ENCODE data around the gene RASSF9. TPM values are rescaled to one million over a fixed set of nuclear protein-coding genes. Genes with fewer than 3 reads are reported as not detected.

The RASSF9 gene
- total RNA-seq, 4 donors from 2014 or later: 0.46 to 1.3 (median 0.90) TPM

DNA sequence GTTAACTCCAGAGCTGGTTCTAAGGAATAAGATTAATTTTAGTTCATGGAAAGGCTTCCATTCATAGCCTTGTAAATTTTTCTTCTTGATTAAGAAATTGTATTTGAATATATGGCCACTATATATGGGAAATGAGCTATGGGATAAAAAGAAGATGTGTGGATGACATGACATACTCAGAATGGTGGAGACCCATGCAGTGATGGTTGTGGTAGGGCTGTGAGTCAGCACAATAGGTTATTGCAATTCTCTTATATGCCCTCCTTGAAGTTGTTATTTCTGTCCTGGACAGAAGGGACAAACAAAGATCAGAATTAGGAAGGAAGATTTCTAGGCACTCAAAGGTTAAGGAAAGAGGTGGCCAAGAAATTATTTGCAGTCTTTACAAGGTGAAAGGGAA is 21.5 kb downstream of the RASSF9 start:
- intact Hi-C loops (cut with DNase I; ENCODE audit: low total_unique reads): no loop called here
- no peak overlapping the region for H3K4me3 ChIP-seq
- ATAC-seq: no peak
- in situ Hi-C loops (cut with MboI; ENCODE audit: low sequenced_read_pairs in 4 of 4): no loop called here
- no peak for DNase-seq
- no peaks in the 10 kb centered on the region for H3K36me3 ChIP-seq
- H3K27me3 ChIP-seq: no peaks in the 10 kb centered on the region
- no peaks in the 10 kb centered on the region for H3K4me1 ChIP-seq
- no peaks in the 10 kb centered on the region for H3K9me3 ChIP-seq
- no peak for TF ChIP-seq POLR2A (IDR thresholded peaks at IDR 0.05)
- TF ChIP-seq, protein P1, sequence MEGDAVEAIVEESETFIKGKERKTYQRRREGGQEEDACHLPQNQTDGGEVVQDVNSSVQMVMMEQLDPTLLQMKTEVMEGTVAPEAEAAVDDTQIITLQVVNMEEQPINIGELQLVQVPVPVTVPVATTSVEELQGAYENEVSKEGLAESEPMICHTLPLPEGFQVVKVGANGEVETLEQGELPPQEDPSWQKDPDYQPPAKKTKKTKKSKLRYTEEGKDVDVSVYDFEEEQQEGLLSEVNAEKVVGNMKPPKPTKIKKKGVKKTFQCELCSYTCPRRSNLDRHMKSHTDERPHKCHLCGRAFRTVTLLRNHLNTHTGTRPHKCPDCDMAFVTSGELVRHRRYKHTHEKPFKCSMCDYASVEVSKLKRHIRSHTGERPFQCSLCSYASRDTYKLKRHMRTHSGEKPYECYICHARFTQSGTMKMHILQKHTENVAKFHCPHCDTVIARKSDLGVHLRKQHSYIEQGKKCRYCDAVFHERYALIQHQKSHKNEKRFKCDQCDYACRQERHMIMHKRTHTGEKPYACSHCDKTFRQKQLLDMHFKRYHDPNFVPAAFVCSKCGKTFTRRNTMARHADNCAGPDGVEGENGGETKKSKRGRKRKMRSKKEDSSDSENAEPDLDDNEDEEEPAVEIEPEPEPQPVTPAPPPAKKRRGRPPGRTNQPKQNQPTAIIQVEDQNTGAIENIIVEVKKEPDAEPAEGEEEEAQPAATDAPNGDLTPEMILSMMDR (IDR thresholded peaks at IDR 0.05 in 4 of 5, conservative IDR thresholded peaks at IDR 0.05 in 1 of 5): no peak
- no peak overlapping the region for H3K27ac ChIP-seq

DNA sequence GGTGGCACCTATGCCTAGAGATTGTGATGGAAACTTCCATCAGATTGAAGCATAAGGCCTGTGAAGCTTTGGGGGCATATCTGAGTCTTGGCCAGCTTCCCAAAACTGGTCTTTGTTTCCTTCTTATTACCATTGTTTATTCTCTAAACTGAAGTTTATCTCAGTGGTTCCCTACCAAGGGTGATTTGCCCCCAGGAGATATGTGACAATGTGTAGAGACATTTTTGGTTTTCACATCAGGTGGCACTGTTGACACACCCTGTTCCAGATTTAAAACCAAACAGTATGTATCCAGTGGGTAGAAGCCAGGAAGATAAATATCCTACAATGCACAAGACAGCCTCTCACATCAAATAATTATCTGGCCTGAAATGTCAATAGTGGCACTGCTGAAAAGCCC is 22.1 kb downstream of the RASSF9 start:
- Histone ChIP-seq H3K27ac (no peak overlapping the region), H3K4me1 (no peaks in the 10 kb centered on the region), H3K4me3 (no peak overlapping the region), H3K27me3 (no peaks in the 10 kb centered on the region), H3K9me3 (no peaks in the 10 kb centered on the region), H3K36me3 (no peaks in the 10 kb centered on the region)
- in situ Hi-C loops (cut with MboI; ENCODE audit: low sequenced_read_pairs in 4 of 4) (no loop called here), intact Hi-C loops (cut with DNase I; ENCODE audit: low total_unique reads) (no loop called here)
- DNase-seq: no peak
- TF ChIP-seq, protein P1 (IDR thresholded peaks at IDR 0.05 in 4 of 5, conservative IDR thresholded peaks at IDR 0.05 in 1 of 5): no peak
- TF ChIP-seq POLR2A (IDR thresholded peaks at IDR 0.05): no peak
- no peak for ATAC-seq

DNA sequence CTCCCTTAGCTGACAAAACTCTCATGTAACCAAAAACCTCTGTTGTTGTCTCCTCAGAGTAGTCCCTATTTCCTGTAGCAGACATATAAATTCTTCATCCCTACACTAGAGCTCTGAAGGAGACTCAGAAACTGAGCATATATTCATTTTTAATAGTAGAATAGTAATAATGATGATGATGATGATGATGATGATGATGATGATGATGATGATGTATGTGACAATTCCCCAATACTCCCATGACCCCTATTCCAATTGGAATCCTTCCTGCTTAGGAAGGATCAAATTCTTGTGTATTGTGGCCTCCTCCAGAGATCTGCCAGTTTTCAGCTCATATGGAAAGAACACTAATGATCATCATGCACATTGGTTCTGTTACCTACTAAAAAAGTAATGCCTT is 26.7 kb downstream of the RASSF9 start:
- in situ Hi-C loops (cut with MboI; ENCODE audit: low sequenced_read_pairs in 4 of 4) (no loop called here), intact Hi-C loops (cut with DNase I; ENCODE audit: low total_unique reads) (no loop called here)
- H3K27ac ChIP-seq: no peak overlapping the region
- ATAC-seq: no peak
- H3K4me3 ChIP-seq: no peak overlapping the region
- no peaks in the 10 kb centered on the region for H3K4me1 ChIP-seq
- no peaks in the 10 kb centered on the region for H3K9me3 ChIP-seq
- no peak for DNase-seq
- TF ChIP-seq, protein P1 (IDR thresholded peaks at IDR 0.05 in 4 of 5, conservative IDR thresholded peaks at IDR 0.05 in 1 of 5): no peak
- no peak for TF ChIP-seq POLR2A (IDR thresholded peaks at IDR 0.05)
- H3K27me3 ChIP-seq: no peaks in the 10 kb centered on the region
- H3K36me3 ChIP-seq: no peaks in the 10 kb centered on the region

DNA sequence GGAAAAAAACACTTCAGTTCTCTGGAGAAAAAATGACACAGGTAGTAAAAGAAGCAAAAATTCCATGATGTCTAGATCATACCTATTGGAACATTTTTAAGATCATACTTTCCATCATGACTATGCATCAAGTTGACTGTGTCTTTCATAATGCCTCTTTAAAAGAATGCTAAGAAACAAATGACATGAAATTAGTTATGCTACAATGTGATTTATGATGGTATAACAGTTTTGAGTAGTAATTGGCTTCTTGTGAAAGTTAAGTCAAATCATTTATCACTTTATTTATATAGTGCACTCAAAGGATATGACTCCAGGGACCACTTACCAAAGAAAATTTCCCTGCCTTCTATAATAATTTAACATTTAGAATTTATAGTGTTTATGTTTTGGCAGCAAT is 28.5 kb downstream of the RASSF9 start:
- DNase-seq (no peak), ATAC-seq (no peak)
- no peak overlapping the region for H3K4me3 ChIP-seq
- in situ Hi-C loops (cut with MboI; ENCODE audit: low sequenced_read_pairs in 4 of 4): no loop called here
- no peak overlapping the region for H3K27ac ChIP-seq
- H3K36me3 ChIP-seq: no peaks in the 10 kb centered on the region
- no peaks in the 10 kb centered on the region for H3K27me3 ChIP-seq
- TF ChIP-seq, protein P1 (IDR thresholded peaks at IDR 0.05 in 4 of 5, conservative IDR thresholded peaks at IDR 0.05 in 1 of 5): no peak
- TF ChIP-seq POLR2A (IDR thresholded peaks at IDR 0.05): no peak
- no peaks in the 10 kb centered on the region for H3K4me1 ChIP-seq
- no peaks in the 10 kb centered on the region for H3K9me3 ChIP-seq
- intact Hi-C loops (cut with DNase I; ENCODE audit: low total_unique reads): no loop called here

DNA sequence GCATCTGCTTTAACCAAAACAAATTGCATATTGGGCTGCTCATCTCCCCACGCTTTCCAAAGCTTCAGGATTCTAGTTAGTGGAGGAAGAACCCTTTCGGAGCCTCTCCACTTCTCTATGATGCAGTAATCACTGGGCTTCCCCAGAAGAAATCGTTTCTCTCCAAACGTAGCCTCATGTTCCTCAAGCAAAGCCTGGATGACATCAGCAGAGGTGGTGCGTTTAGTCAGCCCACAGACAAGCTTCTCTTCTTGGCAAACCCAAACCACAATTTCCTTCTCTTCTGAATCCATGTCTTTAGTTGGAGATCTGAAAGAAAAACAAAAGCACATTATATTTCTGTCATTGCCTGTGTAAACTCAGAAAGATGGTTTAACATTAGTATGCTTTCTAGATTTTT is 30.6 kb downstream of the RASSF9 start:
- Histone ChIP-seq H3K9me3 (no peaks in the 10 kb centered on the region), H3K27me3 (no peaks in the 10 kb centered on the region), H3K4me1 (no peaks in the 10 kb centered on the region), H3K36me3 (no peaks in the 10 kb centered on the region), H3K4me3 (no peak overlapping the region), H3K27ac (no peak overlapping the region)
- in situ Hi-C loops (cut with MboI; ENCODE audit: low sequenced_read_pairs in 4 of 4): no loop called here
- TF ChIP-seq POLR2A (IDR thresholded peaks at IDR 0.05): no peak
- TF ChIP-seq, protein P1 (IDR thresholded peaks at IDR 0.05 in 4 of 5, conservative IDR thresholded peaks at IDR 0.05 in 1 of 5): no peak
- intact Hi-C loops (cut with DNase I; ENCODE audit: low total_unique reads): no loop called here
- DNase-seq (no peak), ATAC-seq (no peak)
